ENCODE measurements around the gene NELL1.

The NELL1 gene

GRCh38 chr11:20671856-20672546, 2.6 kb downstream of the NELL1 start:
- peak; percentile 1 for DNase-seq (ENCODE audit: low read depth, low spot score)
- in situ Hi-C loops (cut with HindIII; ENCODE audit: low sequenced_read_pairs): no loop called here
- TF ChIP-seq CTCF (IDR thresholded peaks at IDR 0.05; ENCODE audit: low read depth, low read length): peak; percentile 20
- no peak overlapping the region for H3K4me3 ChIP-seq (ENCODE audit: low read depth, low read length)

- in situ Hi-C loops (cut with HindIII; ENCODE audit: low sequenced_read_pairs): no loop called here
- no peak for DNase-seq (ENCODE audit: low read depth, low spot score)
- peak; percentile 31 for TF ChIP-seq CTCF (IDR thresholded peaks at IDR 0.05; ENCODE audit: low read depth, low read length)
- H3K4me3 ChIP-seq (ENCODE audit: low read depth, low read length): no peak overlapping the region
Observed at GRCh38 chr11:20672575-20672974, 3.2 kb downstream of the NELL1 start.

GRCh38 chr11:20676658-20677057, 7.3 kb downstream of the NELL1 start:
- no peak for TF ChIP-seq CTCF (IDR thresholded peaks at IDR 0.05; ENCODE audit: low read depth, low read length)
- no peak for DNase-seq (ENCODE audit: low read depth, low spot score)
- H3K4me3 ChIP-seq (ENCODE audit: low read depth, low read length): no peak overlapping the region
- in situ Hi-C loops (cut with HindIII; ENCODE audit: low sequenced_read_pairs): no loop called here

GRCh38 chr11:20688761-20689160, 19.4 kb downstream of the NELL1 start:
- in situ Hi-C loops (cut with HindIII; ENCODE audit: low sequenced_read_pairs): no loop called here
- no peak overlapping the region for H3K4me3 ChIP-seq (ENCODE audit: low read depth, low read length)
- TF ChIP-seq CTCF (IDR thresholded peaks at IDR 0.05; ENCODE audit: low read depth, low read length): no peak

GRCh38 chr11:20707876-20708275, 38.5 kb downstream of the NELL1 start:
- in situ Hi-C loops (cut with HindIII; ENCODE audit: low sequenced_read_pairs): no loop called here
- DNase-seq (ENCODE audit: low read depth, low spot score): no peak
- TF ChIP-seq CTCF (IDR thresholded peaks at IDR 0.05; ENCODE audit: low read depth, low read length): no peak
- H3K4me3 ChIP-seq (ENCODE audit: low read depth, low read length): no peak overlapping the region

More at GRCh38 chr11:20688761-20689160, 19.4 kb downstream of the NELL1 start:
- no peak for DNase-seq (ENCODE audit: low read depth, low spot score)

- H3K4me3 ChIP-seq (ENCODE audit: low read depth, low read length): no peak overlapping the region
- no peak for DNase-seq (ENCODE audit: low read depth, low spot score)
- TF ChIP-seq CTCF (IDR thresholded peaks at IDR 0.05; ENCODE audit: low read depth, low read length): no peak
- in situ Hi-C loops (cut with HindIII; ENCODE audit: low sequenced_read_pairs): no loop called here
Observed at GRCh38 chr11:20712912-20713311, 43.5 kb downstream of the NELL1 start.

Measured in astrocyte of the spinal cord (primary cell).